ENCODE measurements around the gene IQSEC3. TPM values are rescaled to one million over a fixed set of nuclear protein-coding genes. Genes with fewer than 3 reads are reported as not detected.

IQSEC3 gene
- total and polyA plus RNA-seq, 2 of the 13 experiments (the other 11 are each of a cell fraction or from before 2014, with no cell fraction given), result not detected

DNA sequence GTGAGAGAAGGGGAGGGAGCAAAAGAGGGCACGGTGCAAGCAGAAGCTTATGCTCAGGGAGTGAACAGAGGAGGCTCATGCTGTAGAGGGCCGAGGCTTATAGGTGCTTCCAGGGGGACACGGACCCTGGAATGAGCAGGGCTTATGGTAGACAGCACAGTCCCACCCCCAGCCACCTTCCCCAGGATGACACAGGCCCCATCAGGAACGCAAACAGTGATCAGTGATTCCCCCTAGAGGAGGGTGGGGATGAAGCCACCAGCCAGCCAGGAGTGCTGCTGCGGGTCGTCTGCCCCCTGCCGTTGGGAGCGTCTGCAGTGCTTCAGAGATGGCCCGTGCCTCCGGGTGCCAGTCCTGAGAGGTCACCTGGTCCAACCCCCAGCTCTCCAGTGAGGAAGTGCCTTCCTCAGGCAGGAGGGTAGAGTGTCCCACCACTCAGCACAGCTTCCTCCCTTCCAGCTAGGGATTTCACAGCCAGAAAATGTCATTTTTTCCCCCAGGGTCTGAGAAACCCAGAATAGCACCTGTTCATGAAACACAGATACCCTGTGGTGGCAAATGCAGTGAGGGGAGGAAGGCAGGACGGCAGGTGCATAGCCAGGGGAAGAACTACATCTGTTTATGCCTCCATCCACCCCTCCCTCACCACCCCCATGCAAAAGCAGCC, 86.6 kb downstream of the IQSEC3 start (continued):
- TF ChIP-seq, protein P1, sequence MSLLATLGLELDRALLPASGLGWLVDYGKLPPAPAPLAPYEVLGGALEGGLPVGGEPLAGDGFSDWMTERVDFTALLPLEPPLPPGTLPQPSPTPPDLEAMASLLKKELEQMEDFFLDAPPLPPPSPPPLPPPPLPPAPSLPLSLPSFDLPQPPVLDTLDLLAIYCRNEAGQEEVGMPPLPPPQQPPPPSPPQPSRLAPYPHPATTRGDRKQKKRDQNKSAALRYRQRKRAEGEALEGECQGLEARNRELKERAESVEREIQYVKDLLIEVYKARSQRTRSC (CRISPR knock-in tag; IDR thresholded peaks at IDR 0.05; ENCODE audit: low read depth), result no peak
- TF ChIP-seq, protein P2, sequence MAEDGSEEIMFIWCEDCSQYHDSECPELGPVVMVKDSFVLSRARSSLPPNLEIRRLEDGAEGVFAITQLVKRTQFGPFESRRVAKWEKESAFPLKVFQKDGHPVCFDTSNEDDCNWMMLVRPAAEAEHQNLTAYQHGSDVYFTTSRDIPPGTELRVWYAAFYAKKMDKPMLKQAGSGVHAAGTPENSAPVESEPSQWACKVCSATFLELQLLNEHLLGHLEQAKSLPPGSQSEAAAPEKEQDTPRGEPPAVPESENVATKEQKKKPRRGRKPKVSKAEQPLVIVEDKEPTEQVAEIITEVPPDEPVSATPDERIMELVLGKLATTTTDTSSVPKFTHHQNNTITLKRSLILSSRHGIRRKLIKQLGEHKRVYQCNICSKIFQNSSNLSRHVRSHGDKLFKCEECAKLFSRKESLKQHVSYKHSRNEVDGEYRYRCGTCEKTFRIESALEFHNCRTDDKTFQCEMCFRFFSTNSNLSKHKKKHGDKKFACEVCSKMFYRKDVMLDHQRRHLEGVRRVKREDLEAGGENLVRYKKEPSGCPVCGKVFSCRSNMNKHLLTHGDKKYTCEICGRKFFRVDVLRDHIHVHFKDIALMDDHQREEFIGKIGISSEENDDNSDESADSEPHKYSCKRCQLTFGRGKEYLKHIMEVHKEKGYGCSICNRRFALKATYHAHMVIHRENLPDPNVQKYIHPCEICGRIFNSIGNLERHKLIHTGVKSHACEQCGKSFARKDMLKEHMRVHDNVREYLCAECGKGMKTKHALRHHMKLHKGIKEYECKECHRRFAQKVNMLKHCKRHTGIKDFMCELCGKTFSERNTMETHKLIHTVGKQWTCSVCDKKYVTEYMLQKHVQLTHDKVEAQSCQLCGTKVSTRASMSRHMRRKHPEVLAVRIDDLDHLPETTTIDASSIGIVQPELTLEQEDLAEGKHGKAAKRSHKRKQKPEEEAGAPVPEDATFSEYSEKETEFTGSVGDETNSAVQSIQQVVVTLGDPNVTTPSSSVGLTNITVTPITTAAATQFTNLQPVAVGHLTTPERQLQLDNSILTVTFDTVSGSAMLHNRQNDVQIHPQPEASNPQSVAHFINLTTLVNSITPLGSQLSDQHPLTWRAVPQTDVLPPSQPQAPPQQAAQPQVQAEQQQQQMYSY (CRISPR knock-in tag; IDR thresholded peaks at IDR 0.05), result no peak
- TF ChIP-seq NR2F2 (IDR thresholded peaks at IDR 0.05; ENCODE audit: borderline replicate concordance, low read depth) (no peak), ZNF446 (CRISPR knock-in tag; IDR thresholded peaks at IDR 0.05) (no peak), TCF7 (IDR thresholded peaks at IDR 0.05; ENCODE audit: low read depth) (no peak), ZKSCAN8 (CRISPR knock-in tag; IDR thresholded peaks at IDR 0.05; ENCODE audit: borderline replicate concordance) (no peak), HNRNPK (IDR thresholded peaks at IDR 0.05; ENCODE audit: low read depth, low read length, poor library complexity, severe bottlenecking) (no peak), SATB2 (CRISPR knock-in tag; IDR thresholded peaks at IDR 0.05) (no peak), RARA (CRISPR knock-in tag; IDR thresholded peaks at IDR 0.05) (no peak), CBFB (CRISPR knock-in tag; IDR thresholded peaks at IDR 0.05) (no peak), NFYB (CRISPR knock-in tag; IDR thresholded peaks at IDR 0.05) (no peak), NCOA5 (CRISPR knock-in tag; IDR thresholded peaks at IDR 0.05) (no peak), SUZ12 (IDR thresholded peaks at IDR 0.05; ENCODE audit: low read depth, low read length) (no peak), ZNF124 (CRISPR knock-in tag; IDR thresholded peaks at IDR 0.05) (no peak), HOXA9 (CRISPR knock-in tag; IDR thresholded peaks at IDR 0.05; ENCODE audit: borderline replicate concordance) (no peak), ZFYVE20 (CRISPR knock-in tag; IDR thresholded peaks at IDR 0.05; ENCODE audit: borderline replicate concordance, low read depth) (no peak), ZNF782 (CRISPR knock-in tag; IDR thresholded peaks at IDR 0.05; ENCODE audit: borderline replicate concordance) (no peak)
- TF ChIP-seq, protein P3, sequence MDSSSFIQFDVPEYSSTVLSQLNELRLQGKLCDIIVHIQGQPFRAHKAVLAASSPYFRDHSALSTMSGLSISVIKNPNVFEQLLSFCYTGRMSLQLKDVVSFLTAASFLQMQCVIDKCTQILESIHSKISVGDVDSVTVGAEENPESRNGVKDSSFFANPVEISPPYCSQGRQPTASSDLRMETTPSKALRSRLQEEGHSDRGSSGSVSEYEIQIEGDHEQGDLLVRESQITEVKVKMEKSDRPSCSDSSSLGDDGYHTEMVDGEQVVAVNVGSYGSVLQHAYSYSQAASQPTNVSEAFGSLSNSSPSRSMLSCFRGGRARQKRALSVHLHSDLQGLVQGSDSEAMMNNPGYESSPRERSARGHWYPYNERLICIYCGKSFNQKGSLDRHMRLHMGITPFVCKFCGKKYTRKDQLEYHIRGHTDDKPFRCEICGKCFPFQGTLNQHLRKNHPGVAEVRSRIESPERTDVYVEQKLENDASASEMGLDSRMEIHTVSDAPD (CRISPR knock-in tag; IDR thresholded peaks at IDR 0.05), result no peak
- TF ChIP-seq, protein P4, sequence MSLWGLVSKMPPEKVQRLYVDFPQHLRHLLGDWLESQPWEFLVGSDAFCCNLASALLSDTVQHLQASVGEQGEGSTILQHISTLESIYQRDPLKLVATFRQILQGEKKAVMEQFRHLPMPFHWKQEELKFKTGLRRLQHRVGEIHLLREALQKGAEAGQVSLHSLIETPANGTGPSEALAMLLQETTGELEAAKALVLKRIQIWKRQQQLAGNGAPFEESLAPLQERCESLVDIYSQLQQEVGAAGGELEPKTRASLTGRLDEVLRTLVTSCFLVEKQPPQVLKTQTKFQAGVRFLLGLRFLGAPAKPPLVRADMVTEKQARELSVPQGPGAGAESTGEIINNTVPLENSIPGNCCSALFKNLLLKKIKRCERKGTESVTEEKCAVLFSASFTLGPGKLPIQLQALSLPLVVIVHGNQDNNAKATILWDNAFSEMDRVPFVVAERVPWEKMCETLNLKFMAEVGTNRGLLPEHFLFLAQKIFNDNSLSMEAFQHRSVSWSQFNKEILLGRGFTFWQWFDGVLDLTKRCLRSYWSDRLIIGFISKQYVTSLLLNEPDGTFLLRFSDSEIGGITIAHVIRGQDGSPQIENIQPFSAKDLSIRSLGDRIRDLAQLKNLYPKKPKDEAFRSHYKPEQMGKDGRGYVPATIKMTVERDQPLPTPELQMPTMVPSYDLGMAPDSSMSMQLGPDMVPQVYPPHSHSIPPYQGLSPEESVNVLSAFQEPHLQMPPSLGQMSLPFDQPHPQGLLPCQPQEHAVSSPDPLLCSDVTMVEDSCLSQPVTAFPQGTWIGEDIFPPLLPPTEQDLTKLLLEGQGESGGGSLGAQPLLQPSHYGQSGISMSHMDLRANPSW (CRISPR knock-in tag; IDR thresholded peaks at IDR 0.05; ENCODE audit: borderline replicate concordance), result no peak
- TF ChIP-seq, protein P5, sequence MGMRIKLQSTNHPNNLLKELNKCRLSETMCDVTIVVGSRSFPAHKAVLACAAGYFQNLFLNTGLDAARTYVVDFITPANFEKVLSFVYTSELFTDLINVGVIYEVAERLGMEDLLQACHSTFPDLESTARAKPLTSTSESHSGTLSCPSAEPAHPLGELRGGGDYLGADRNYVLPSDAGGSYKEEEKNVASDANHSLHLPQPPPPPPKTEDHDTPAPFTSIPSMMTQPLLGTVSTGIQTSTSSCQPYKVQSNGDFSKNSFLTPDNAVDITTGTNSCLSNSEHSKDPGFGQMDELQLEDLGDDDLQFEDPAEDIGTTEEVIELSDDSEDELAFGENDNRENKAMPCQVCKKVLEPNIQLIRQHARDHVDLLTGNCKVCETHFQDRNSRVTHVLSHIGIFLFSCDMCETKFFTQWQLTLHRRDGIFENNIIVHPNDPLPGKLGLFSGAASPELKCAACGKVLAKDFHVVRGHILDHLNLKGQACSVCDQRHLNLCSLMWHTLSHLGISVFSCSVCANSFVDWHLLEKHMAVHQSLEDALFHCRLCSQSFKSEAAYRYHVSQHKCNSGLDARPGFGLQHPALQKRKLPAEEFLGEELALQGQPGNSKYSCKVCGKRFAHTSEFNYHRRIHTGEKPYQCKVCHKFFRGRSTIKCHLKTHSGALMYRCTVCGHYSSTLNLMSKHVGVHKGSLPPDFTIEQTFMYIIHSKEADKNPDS (CRISPR knock-in tag; IDR thresholded peaks at IDR 0.05), result no peak
